22Rv1 (cell line): ENCODE data around the gene KPNB1.

ENCODE experiments used
- H3K27ac ChIP-seq: fragments of 450-650 bp; 2 replicates; pipeline ENCODE4 v1.5.1; 2017
- ZFX ChIP-seq: fragments of 450-650 bp; IDR thresholded peaks from 2 replicates; pipeline ENCODE4 v1.6.1; 2017; ENCODE audit warnings: antibody characterized with exemption, borderline replicate concordance
- TF ChIP-seq, protein P1 (sequence below): fragments of 450-650 bp; IDR thresholded peaks from 2 replicates; pipeline ENCODE4 v1.5.1; 2017; ENCODE audit warnings: mild to moderate bottlenecking

KPNB1 gene

DNA sequence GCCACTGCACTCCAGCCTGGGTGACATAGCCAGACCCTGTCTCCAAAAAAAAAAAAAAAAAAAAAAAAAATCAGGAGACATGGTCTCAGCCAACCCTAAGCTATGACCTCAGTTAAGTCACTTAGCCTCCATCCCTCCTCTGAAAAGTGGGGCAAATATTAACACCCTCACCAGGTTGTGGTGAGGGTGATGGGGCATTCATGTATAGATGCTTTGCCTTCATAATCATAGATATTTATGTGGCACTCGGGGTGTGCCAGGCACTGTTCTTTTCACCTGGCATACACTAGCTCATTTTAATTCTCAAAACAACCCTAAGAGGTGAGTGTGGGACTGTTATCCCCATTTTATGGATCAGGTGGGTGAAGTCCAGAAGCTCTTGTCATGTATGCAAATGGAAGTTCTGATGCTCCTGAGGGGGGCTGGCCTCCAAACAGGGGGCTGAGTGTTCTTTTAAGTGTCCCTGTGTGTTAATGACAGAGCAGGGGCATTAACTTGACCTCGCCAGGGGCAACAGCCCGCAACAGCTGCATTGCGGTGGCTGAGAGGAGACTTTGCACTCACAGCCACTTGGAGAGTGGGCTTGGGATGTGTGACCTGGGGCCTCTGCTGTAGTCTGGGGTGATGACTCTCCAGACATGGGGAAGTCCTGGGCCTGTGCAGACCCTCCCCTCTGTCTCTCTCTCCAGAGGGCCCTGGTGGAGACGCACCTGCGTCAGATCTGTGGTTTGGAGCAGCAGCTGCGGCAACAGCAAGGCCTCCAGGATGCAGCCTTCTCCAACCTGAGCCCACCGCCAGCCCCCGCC, 48.4 kb downstream of the KPNB1 start:
- H3K27ac ChIP-seq: no peak overlapping the region
- TF ChIP-seq, protein P1, sequence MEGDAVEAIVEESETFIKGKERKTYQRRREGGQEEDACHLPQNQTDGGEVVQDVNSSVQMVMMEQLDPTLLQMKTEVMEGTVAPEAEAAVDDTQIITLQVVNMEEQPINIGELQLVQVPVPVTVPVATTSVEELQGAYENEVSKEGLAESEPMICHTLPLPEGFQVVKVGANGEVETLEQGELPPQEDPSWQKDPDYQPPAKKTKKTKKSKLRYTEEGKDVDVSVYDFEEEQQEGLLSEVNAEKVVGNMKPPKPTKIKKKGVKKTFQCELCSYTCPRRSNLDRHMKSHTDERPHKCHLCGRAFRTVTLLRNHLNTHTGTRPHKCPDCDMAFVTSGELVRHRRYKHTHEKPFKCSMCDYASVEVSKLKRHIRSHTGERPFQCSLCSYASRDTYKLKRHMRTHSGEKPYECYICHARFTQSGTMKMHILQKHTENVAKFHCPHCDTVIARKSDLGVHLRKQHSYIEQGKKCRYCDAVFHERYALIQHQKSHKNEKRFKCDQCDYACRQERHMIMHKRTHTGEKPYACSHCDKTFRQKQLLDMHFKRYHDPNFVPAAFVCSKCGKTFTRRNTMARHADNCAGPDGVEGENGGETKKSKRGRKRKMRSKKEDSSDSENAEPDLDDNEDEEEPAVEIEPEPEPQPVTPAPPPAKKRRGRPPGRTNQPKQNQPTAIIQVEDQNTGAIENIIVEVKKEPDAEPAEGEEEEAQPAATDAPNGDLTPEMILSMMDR: no peak
- TF ChIP-seq ZFX: no peak

GRCh38 chr17:47698749-47699535, 49.2 kb downstream of the KPNB1 start:
- TF ChIP-seq, protein P1: peak; percentile 99
- TF ChIP-seq ZFX: no peak
- no peak overlapping the region for H3K27ac ChIP-seq

DNA sequence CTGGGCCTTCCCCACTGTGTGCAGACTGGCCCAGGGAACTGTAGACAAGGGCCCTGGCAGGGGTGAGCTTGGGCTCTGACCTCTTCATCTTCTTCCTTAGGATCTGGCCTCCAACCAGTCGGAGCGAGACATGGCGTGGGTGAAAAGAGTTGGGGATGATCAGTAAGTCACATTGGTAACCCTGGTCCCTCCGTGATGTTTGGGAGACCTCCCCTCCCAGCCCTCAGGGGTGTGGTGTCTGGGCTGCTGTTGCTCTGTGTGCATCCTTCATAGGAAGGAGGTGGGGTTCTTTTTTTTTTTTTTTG, 49.8 kb downstream of the KPNB1 start:
- no peak overlapping the region for H3K27ac ChIP-seq
- TF ChIP-seq, protein P1: no peak

DNA sequence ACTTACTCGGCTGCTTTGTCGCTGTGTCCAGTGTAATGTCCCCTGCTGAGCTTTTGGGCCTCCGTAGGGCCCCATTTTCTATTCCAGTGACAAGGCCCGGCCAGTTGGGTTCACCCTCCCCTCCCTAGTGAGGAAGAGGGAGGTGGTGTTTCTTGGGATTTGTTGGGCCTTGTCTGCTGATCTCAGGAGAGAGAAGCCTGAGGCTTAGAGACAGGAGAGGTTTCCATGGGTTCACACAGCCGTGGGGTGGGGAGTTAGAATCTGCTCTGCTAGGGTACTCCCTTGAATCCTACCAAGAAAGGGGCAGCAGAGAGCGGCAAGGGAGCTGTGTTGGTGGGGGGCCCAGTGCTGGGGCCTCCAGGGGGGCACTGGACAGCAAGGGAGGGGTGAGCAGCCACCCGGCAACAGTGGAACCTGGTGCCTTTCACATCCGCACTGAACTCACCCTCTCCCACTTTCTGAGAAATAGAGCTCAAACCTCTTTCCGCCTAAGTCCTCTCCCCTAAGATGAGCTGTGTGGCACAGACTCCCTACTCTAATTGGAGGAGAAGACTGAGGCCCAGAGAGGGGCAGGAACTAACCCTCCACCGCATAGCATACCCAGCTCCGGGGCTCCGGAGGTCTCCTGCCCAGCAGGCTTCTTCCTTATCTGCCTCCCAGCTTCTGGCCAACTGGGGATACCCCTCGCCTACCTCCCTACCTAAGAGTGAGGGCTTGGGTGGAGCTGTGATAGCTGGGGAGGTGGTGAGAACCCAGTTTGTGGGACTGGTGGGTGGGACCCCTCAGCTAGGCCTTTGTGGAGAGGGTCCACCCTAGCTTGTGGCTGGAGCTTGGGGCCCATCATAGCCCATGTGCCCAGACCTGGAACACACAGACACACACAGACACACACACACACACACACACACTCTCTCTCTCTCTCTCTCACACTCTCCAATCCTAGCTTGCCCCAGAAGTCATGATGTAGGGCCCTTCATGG, 51.0 kb downstream of the KPNB1 start:
- no peak for TF ChIP-seq ZFX
- TF ChIP-seq, protein P1: no peak
- no peak overlapping the region for H3K27ac ChIP-seq

- TF ChIP-seq, protein P1: no peak
- no peak for TF ChIP-seq ZFX
- H3K27ac ChIP-seq: no peak overlapping the region
Measured at GRCh38 chr17:47701608-47702007, 51.9 kb downstream of the KPNB1 start.

GRCh38 chr17:47702391-47702995, 52.8 kb downstream of the KPNB1 start:
- no peak overlapping the region for H3K27ac ChIP-seq
- TF ChIP-seq, protein P1: no peak
- TF ChIP-seq ZFX: no peak
